ENCODE results near the gene TRIP4. TPM values are rescaled to one million over a fixed set of nuclear protein-coding genes. Genes with fewer than 3 reads are reported as not detected.
"Not testable (repeated sequence)": the region's sequence is repeated elsewhere in the genome, so short reads cannot be mapped to it uniquely, and the experiment has no call there.

TRIP4 gene
- polyA plus RNA-seq, 3 donors, result 23.0 to 40.1 (median 35.6) TPM

DNA sequence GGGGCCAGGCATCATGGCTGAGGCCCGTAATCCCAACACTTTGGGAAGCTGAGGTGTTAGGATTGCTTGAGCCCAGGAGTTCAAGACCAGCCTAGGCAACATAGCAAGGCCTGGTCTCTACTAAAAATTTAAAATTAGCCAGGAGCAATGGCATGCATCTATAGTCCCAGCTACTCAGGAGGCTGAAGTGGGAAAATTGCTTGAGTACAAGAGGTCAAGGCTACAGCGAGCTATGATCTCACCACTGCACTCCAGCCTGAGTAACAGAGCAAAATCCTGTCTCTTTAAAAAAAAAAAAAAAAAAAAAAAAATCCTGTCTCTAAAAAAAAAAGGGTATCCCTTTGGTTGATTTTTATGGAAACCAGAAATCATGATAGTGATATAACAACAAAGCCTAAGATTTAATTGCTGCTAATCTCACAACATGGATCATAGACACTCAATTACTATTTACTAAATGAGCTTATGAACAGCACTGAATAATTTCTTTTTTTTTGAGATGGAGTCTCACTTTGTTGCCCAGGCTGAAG lies 18.5 kb upstream of the TRIP4 start:
- Histone ChIP-seq H3K27me3 (ENCODE audit: control insufficient read depth in 2 of 2, insufficient read depth in 2 of 2, low read length in 2 of 2) (no peaks in the 10 kb centered on the region), H3K4me1 (ENCODE audit: control insufficient read depth in 1 of 2, insufficient read depth in 2 of 2, low read length in 2 of 2) (peaks cover 4 to 5% of the 10 kb centered on the region in 2 donors), H3K9me3 (replicated peaks in 1 of 2; ENCODE audit: control insufficient read depth in 1 of 2, insufficient read depth in 1 of 2, low read length in 2 of 2) (no peaks in the 10 kb centered on the region), H3K9ac (ENCODE audit: insufficient read depth, low read length, poor library complexity, severe bottlenecking) (no peak overlapping the region), H4K20me1 (ENCODE audit: insufficient read depth, low read length) (no peaks in the 10 kb centered on the region), H3K27ac (ENCODE audit: low read depth in 1 of 2, low read length in 2 of 2) (no peak overlapping the region), H2AFZ (ENCODE audit: insufficient read depth, low read depth, low read length, poor library complexity, severe bottlenecking) (peak overlapping the region; percentile 4), H3K36me3 (replicated peaks in 1 of 2; ENCODE audit: control insufficient read depth in 1 of 2, insufficient read depth in 2 of 2, low read length in 2 of 2) (no peaks in the 10 kb centered on the region), H3K4me3 (replicated peaks in 1 of 3; ENCODE audit: low read depth in 2 of 3, low read length in 3 of 3) (no peak overlapping the region), H3K79me2 (ENCODE audit: insufficient read depth, low read length) (peaks cover 5% of the 10 kb centered on the region), H3K4me2 (replicated peaks; ENCODE audit: extremely low read depth, low read length, poor library complexity, severe bottlenecking) (no peak overlapping the region)
- intact Hi-C loops (cut with micrococcal nuclease), result no loop called here
- TF ChIP-seq, protein P1, sequence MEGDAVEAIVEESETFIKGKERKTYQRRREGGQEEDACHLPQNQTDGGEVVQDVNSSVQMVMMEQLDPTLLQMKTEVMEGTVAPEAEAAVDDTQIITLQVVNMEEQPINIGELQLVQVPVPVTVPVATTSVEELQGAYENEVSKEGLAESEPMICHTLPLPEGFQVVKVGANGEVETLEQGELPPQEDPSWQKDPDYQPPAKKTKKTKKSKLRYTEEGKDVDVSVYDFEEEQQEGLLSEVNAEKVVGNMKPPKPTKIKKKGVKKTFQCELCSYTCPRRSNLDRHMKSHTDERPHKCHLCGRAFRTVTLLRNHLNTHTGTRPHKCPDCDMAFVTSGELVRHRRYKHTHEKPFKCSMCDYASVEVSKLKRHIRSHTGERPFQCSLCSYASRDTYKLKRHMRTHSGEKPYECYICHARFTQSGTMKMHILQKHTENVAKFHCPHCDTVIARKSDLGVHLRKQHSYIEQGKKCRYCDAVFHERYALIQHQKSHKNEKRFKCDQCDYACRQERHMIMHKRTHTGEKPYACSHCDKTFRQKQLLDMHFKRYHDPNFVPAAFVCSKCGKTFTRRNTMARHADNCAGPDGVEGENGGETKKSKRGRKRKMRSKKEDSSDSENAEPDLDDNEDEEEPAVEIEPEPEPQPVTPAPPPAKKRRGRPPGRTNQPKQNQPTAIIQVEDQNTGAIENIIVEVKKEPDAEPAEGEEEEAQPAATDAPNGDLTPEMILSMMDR (IDR thresholded peaks at IDR 0.05), result no peak
- Mint-ChIP-seq H3K4me1 (peaks cover 17% of the 10 kb centered on the region), H3K4me3 (no peak overlapping the region), H3K9me3 (no peaks in the 10 kb centered on the region), H3K36me3 (peaks cover 5 to 30% of the 10 kb centered on the region in 2 donors), H3K27ac (peak overlapping the region in 1 of 7 donors; percentile 50), H3K27me3 (ENCODE audit: low read depth in 3 of 3) (no peaks in the 10 kb centered on the region)
- DNase-seq, result no peak
- 100% methylated on average over 1 of the region's 2 CpGs for WGBS (ENCODE audit: insufficient coverage)

DNA sequence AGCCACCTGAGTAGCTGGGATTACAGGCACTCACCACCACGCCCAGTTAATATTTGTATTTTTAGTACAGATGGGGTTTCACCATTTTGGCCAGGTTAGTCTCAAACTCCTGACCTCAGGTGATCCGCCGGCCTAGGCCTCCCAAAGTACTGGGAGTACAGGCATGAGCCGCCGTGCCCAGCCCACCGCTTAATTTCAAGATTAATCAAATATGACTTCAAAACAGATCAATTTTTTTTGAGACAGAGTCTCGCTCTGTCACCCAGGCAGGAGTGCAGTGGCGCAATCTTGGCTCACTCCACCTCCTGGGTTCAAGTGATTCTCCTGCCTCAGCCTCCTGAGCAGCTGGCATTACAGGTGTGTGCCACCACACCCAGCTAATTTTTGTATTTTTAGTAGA lies 16.3 kb upstream of the TRIP4 start:
- DNase-seq; H2AFZ ChIP-seq (ENCODE audit: insufficient read depth, low read depth, low read length, poor library complexity, severe bottlenecking); H3K9me3 ChIP-seq (replicated peaks in 1 of 2; ENCODE audit: control insufficient read depth in 1 of 2, insufficient read depth in 1 of 2, low read length in 2 of 2); H3K4me2 ChIP-seq (replicated peaks; ENCODE audit: extremely low read depth, low read length, poor library complexity, severe bottlenecking); H3K4me3 ChIP-seq (replicated peaks in 1 of 3; ENCODE audit: low read depth in 2 of 3, low read length in 3 of 3); H3K36me3 ChIP-seq (replicated peaks in 1 of 2; ENCODE audit: control insufficient read depth in 1 of 2, insufficient read depth in 2 of 2, low read length in 2 of 2); H3K27me3 Mint-ChIP-seq (ENCODE audit: low read depth in 3 of 3); H3K27me3 ChIP-seq (ENCODE audit: control insufficient read depth in 2 of 2, insufficient read depth in 2 of 2, low read length in 2 of 2); H3K9me3 Mint-ChIP-seq; H4K20me1 ChIP-seq (ENCODE audit: insufficient read depth, low read length); H3K9ac ChIP-seq (ENCODE audit: insufficient read depth, low read length, poor library complexity, severe bottlenecking); H3K27ac Mint-ChIP-seq; H3K4me1 ChIP-seq (ENCODE audit: control insufficient read depth in 1 of 2, insufficient read depth in 2 of 2, low read length in 2 of 2); H3K4me3 Mint-ChIP-seq; H3K27ac ChIP-seq (ENCODE audit: low read depth in 1 of 2, low read length in 2 of 2); intact Hi-C loops (cut with micrococcal nuclease): not testable (repeated sequence)
- H3K79me2 ChIP-seq (ENCODE audit: insufficient read depth, low read length), result peaks cover 12% of the 10 kb centered on the region
- 96% methylated on average over 7 of the region's 8 CpGs for WGBS (ENCODE audit: insufficient coverage)
- Mint-ChIP-seq H3K4me1 (peaks cover 18% of the 10 kb centered on the region), H3K36me3 (peaks cover 5 to 30% of the 10 kb centered on the region in 2 donors)

Measured in CD14-positive monocyte (primary cell).